Transverse colon (tissue), 4 donors: ENCODE data around the gene LRRC8A. TPM values are rescaled to one million over a fixed set of nuclear protein-coding genes. Genes with fewer than 3 reads are reported as not detected.

ENCODE experiments used
- DNase-seq: peaks from one replicate; pipeline ENCODE4 v3.0.0-alpha.2; 2019
- H3K27ac ChIP-seq, 4 donors: fragments of 200-600 bp; sonication (generic); 2 replicates each; pipeline ENCODE4 v1.5.1; 2016 to 2018; ENCODE audit warnings: inconsistent platforms in 4 of 4
- H3K27me3 ChIP-seq: fragments of 200-600 bp; sonication (generic); 2 replicates; pipeline ENCODE4 v1.5.1; 2017; ENCODE audit warnings: inconsistent platforms
- H3K36me3 ChIP-seq, 4 donors: fragments of 200-600 bp; sonication (generic); 2 replicates each; pipeline ENCODE4 v1.5.1; 2017 to 2019; ENCODE audit warnings: inconsistent platforms in 4 of 4
- H3K4me1 ChIP-seq, 4 donors: fragments of 200-600 bp; sonication (generic); 2 replicates each; pipeline ENCODE4 v1.5.1; 2017 to 2020; ENCODE audit warnings: inconsistent platforms in 4 of 4
- H3K4me3 ChIP-seq, 4 donors: fragments of 200-600 bp; sonication (generic); 1 replicate in 1 of 4; 2 replicates in 3 of 4; pipeline versions ENCODE4 v1.5.1 to v1.6.1; 2017 to 2019; ENCODE audit warnings: inconsistent platforms in 4 of 4
- H3K9me3 ChIP-seq, 2 donors: fragments of 200-600 bp; sonication (generic); 2 replicates each; pipeline ENCODE4 v1.5.1; 2017 to 2019; ENCODE audit warnings: inconsistent platforms in 2 of 2
- CTCF ChIP-seq, 5 experiments: fragments of 200-600 bp in 3 of 5; fragments of 450-650 bp in 2 of 5; sonication (generic) in 3 of 5; IDR thresholded peaks; 1 replicate in 2 of 5; 2 replicates in 3 of 5; pipeline ENCODE4 v1.5.1; 2016 to 2017; ENCODE audit warnings: antibody characterized with exemption in 5 of 5, inconsistent platforms in 3 of 5, mild to moderate bottlenecking in 2 of 5, moderate library complexity in 1 of 5
- EP300 ChIP-seq: sonication (generic); formaldehyde crosslinking; IDR thresholded peaks from one replicate; pipeline ENCODE4 v1.6.1; 2017; ENCODE audit warnings: antibody characterized with exemption, low read depth
- POLR2A ChIP-seq: fragments of 450-650 bp; IDR thresholded peaks from one replicate; pipeline ENCODE4 v1.6.1; 2016; ENCODE audit warnings: antibody characterized with exemption, mild to moderate bottlenecking, moderate library complexity
- POLR2AphosphoS5 ChIP-seq, 3 donors: sonication (generic); formaldehyde crosslinking; IDR thresholded peaks; one replicate each; pipeline ENCODE4 v1.6.1; 2016; ENCODE audit warnings: antibody characterized with exemption in 3 of 3
- WGBS, 2 donors: methylation state at CpG; one replicate each; pipeline ENCODE4 v1.1.5; 2018; ENCODE audit warnings: low coverage in 1 of 2; 5-methylcytosine and 5-hydroxymethylcytosine counted together
- in situ Hi-C, 4 donors: fragments of 200-750 bp; cut with MboI; loops; one replicate each; pipeline versions ENCODE4 v1.15.0 to v1.15.1; 2017; ENCODE audit warnings: low sequenced_read_pairs in 3 of 4, low pct_ligation_motif_present in 1 of 4, low pct_unique_long_range_greater_than_20kb in 1 of 4
- intact Hi-C: fragments of 100-400 bp; cut with DNase I; formaldehyde crosslinking; loops from one replicate; pipeline ENCODE4 v1.15.1; 2023; ENCODE audit warnings: low total_unique reads
- total RNA-seq, 4 donors: library from RNA; depleted of rRNA; stranded (reverse); fragments of >200 nt; gene quantifications; one replicate each; pipeline ENCODE4 v1.1.0, GENCODE V29; 2016

Gene LRRC8A
- total RNA-seq, 4 donors from 2014 or later: 29.4 to 116 (median 35.5) TPM

- in situ Hi-C loops: no loop called here
- H3K27me3 ChIP-seq: no peaks in the 10 kb centered on the region
- TF ChIP-seq POLR2AphosphoS5 (IDR thresholded peaks at IDR 0.05) (no peak), CTCF (IDR thresholded peaks at IDR 0.05) (no peak), POLR2A (no peak), EP300 (no peak)
- no peaks in the 10 kb centered on the region for H3K9me3 ChIP-seq
- no peak overlapping the region for H3K4me3 ChIP-seq
- WGBS, 2 donors: 67% methylated on average over 5 of the region's 5 CpGs; no CpG with 5 or more reads in 1 of the 2 donors
- intact Hi-C loops: no loop called here
- no peak for DNase-seq
- H3K27ac ChIP-seq: peak overlapping the region in 3 of 4 donors; percentile 30 to 46 (median 37)
- H3K36me3 ChIP-seq: peaks cover 0 to 16% (median 4%) of the 10 kb centered on the region in 4 donors
- H3K4me1 ChIP-seq: peaks cover 21 to 42% (median 22%) of the 10 kb centered on the region in 4 donors
These were observed 16.4 kb downstream of the LRRC8A start for GRCh38 chr9:128898382-128898781.

- H3K27me3 ChIP-seq: no peaks in the 10 kb centered on the region
- no peak for DNase-seq
- H3K4me3 ChIP-seq: no peak overlapping the region
- in situ Hi-C loops: no loop called here
- H3K4me1 ChIP-seq: peaks cover 21 to 41% (median 22%) of the 10 kb centered on the region in 4 donors
- 85% methylated on average over 18 of the region's 18 CpGs; no CpG with 5 or more reads in 1 of the 2 donors for WGBS, 2 donors
- TF ChIP-seq POLR2AphosphoS5 (IDR thresholded peaks at IDR 0.05) (no peak), POLR2A (no peak), EP300 (no peak)
- peak overlapping the region; percentile 30 to 53 (median 48) for H3K27ac ChIP-seq
- no peaks in the 10 kb centered on the region for H3K9me3 ChIP-seq
- intact Hi-C loops: no loop called here
- H3K36me3 ChIP-seq: peaks cover 0 to 16% (median 4%) of the 10 kb centered on the region in 4 donors
These were observed 17.1 kb downstream of the LRRC8A start for GRCh38 chr9:128898845-128899565.

- peaks cover 21 to 41% (median 22%) of the 10 kb centered on the region in 4 donors for H3K4me1 ChIP-seq
- H3K36me3 ChIP-seq: peaks cover 0 to 16% (median 4%) of the 10 kb centered on the region in 4 donors
- DNase-seq: peak; percentile 47
- intact Hi-C loops (no loop called here), in situ Hi-C loops (no loop called here)
- H3K27ac ChIP-seq: peak overlapping the region; percentile 30 to 53 (median 46)
- 43 to 53% methylated on average over 3 to 8 of the region's 8 CpGs for WGBS, 2 donors
- no peaks in the 10 kb centered on the region for H3K27me3 ChIP-seq
- H3K9me3 ChIP-seq: no peaks in the 10 kb centered on the region
- TF ChIP-seq EP300: no peak
- TF ChIP-seq POLR2AphosphoS5 (IDR thresholded peaks at IDR 0.05): peak in 1 of 3 donors; percentile 9
- no peak for TF ChIP-seq POLR2A
- H3K4me3 ChIP-seq: no peak overlapping the region
These were observed 17.8 kb downstream of the LRRC8A start for GRCh38 chr9:128899566-128900322.

- Histone ChIP-seq H3K4me3 (no peak overlapping the region), H3K36me3 (peaks cover 0 to 9% (median 4%) of the 10 kb centered on the region in 4 donors), H3K9me3 (no peaks in the 10 kb centered on the region), H3K27me3 (no peaks in the 10 kb centered on the region), H3K4me1 (peaks cover 21 to 41% (median 22%) of the 10 kb centered on the region in 4 donors), H3K27ac (peak overlapping the region; percentile 65 to 83 (median 73))
- in situ Hi-C loops (no loop called here), intact Hi-C loops (no loop called here)
- DNase-seq: no peak
- TF ChIP-seq POLR2A (no peak), EP300 (no peak), CTCF (IDR thresholded peaks at IDR 0.05) (no peak), POLR2AphosphoS5 (IDR thresholded peaks at IDR 0.05) (no peak)
- 88% methylated on average over 7 of the region's 7 CpGs; no CpG with 5 or more reads in 1 of the 2 donors for WGBS, 2 donors
These were observed 19.4 kb downstream of the LRRC8A start for GRCh38 chr9:128901379-128901778.

- Histone ChIP-seq H3K36me3 (peaks cover 0 to 6% (median 3%) of the 10 kb centered on the region in 4 donors), H3K4me1 (peaks cover 21 to 41% (median 22%) of the 10 kb centered on the region in 4 donors), H3K4me3 (no peak overlapping the region), H3K27ac (peak overlapping the region; percentile 65 to 83 (median 73)), H3K27me3 (no peaks in the 10 kb centered on the region), H3K9me3 (no peaks in the 10 kb centered on the region)
- intact Hi-C loops (no loop called here), in situ Hi-C loops (no loop called here)
- WGBS, 2 donors: 76% methylated on average over 5 of the region's 5 CpGs; no CpG with 5 or more reads in 1 of the 2 donors
- no peak for DNase-seq
- TF ChIP-seq POLR2A (no peak), EP300 (no peak), POLR2AphosphoS5 (IDR thresholded peaks at IDR 0.05) (no peak), CTCF (IDR thresholded peaks at IDR 0.05) (no peak)
These were observed 19.9 kb downstream of the LRRC8A start for GRCh38 chr9:128901822-128902221.
